ENCODE data around the gene ARHGAP10. TPM values are rescaled to one million over a fixed set of nuclear protein-coding genes. Genes with fewer than 3 reads are reported as not detected.

ARHGAP10 gene
- total RNA-seq, 1 experiment from 2014 or later = 25.0 TPM

GRCh38 chr4:147844781-147845180, 112.9 kb downstream of the ARHGAP10 start:
- peaks cover 7% of the 10 kb centered on the region; the same call in 1 of the 2 replicates for H3K36me3 ChIP-seq
- H3K9me3 ChIP-seq (replicated peaks) = no peaks in the 10 kb centered on the region
- no peaks in the 10 kb centered on the region for H3K4me1 ChIP-seq
- no peak overlapping the region for H3K27ac ChIP-seq
- no peak overlapping the region for H3K4me3 ChIP-seq
- no peaks in the 10 kb centered on the region for H3K27me3 ChIP-seq
- DNase-seq = no peak

GRCh38 chr4:147846318-147847155, 114.6 kb downstream of the ARHGAP10 start:
- Histone ChIP-seq H3K27me3 (no peaks in the 10 kb centered on the region), H3K4me3 (no peak overlapping the region), H3K27ac (no peak overlapping the region), H3K36me3 (peaks cover 8% of the 10 kb centered on the region; the same call in 1 of the 2 replicates), H3K4me1 (no peaks in the 10 kb centered on the region), H3K9me3 (replicated peaks) (no peaks in the 10 kb centered on the region)
- DNase-seq = no peak

DNA sequence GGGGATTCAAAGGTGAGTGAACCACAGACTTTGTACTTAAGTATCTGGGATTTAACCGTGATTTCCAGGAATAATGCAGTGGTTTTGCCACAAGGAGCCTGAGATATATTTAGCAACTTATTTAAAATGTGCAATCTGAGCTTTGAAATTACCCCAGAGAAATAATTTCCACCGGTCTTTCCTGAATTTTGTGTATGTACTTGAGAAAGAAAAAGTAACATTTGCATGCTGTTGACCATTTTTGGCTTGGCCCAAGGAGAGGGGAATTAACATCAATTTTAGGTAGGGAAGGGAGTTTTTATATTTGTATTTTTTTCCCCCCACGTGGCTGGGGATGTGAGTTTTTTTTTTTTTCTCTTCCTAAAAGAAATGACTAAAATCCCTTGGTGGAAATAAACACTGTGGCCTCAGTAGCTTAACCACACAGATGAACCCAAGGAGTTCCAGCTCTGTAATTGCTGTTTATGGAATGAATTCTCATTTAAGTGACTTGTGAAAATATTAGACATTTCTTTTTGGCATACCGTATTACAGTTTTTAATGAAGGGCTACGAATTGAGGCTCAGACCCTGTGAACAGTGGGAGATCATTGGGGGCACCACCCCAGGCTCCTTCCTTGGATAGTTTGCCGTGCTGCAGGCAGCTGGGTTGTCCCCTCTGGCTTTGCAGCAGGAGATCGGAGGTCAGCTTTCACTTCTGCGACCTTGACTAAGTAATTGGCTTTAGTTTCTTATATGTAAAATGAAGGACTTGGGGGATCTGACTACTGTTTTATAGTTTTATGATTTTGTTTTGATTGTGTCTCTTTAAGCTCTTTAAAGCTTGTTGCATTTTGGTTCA, 116.1 kb downstream of the ARHGAP10 start:
- H3K4me3 ChIP-seq = no peak overlapping the region
- no peaks in the 10 kb centered on the region for H3K27me3 ChIP-seq
- no peaks in the 10 kb centered on the region for H3K4me1 ChIP-seq
- no peaks in the 10 kb centered on the region for H3K9me3 ChIP-seq (replicated peaks)
- H3K27ac ChIP-seq = no peak overlapping the region
- DNase-seq = no peak
- H3K36me3 ChIP-seq = peaks cover 8% of the 10 kb centered on the region; the same call in 1 of the 2 replicates

DNA sequence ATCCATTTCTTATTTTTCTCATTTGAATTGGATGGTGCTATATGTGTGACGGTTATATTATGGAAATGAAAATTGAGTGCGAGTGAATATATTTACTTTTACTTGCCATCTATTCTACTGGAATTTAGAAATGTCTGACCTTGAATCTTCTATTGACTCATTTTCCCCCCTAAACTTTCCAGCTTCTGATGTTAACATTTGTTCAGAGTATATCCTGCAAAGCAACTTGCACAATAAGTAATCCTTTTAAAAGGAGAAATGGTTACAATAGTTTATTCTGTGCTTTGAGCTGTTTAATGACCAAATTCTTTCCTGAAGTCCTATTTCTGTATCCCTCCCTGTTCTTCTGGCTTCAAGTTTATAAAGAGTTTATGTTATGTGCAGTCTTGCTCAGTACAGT, 116.7 kb downstream of the ARHGAP10 start:
- Histone ChIP-seq H3K36me3 (peaks cover 8% of the 10 kb centered on the region; the same call in 1 of the 2 replicates), H3K4me1 (no peaks in the 10 kb centered on the region), H3K27ac (no peak overlapping the region), H3K4me3 (no peak overlapping the region), H3K27me3 (no peaks in the 10 kb centered on the region), H3K9me3 (replicated peaks) (no peaks in the 10 kb centered on the region)
- DNase-seq = no peak

DNA sequence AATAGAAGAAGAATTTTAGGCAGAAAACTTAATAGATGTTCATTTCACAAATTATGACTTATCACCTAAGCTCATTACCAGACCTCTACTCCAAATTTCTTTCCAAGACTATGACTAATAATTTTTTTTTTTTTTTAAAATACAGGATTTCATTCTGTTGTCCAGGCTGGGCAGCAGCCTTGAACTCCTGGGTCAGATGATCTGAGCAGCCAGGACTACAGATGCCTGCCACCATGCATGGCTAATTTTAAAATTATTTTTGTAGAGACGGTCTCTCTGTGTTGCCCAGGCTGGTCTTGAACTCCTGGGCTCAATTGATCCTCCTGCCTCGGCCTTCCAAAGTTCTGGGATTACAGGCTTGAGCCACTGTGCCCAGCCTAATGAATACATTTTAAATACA, 119.2 kb downstream of the ARHGAP10 start:
- H3K9me3 ChIP-seq (replicated peaks) = no peaks in the 10 kb centered on the region
- H3K4me3 ChIP-seq = no peak overlapping the region
- H3K27me3 ChIP-seq = no peaks in the 10 kb centered on the region
- H3K36me3 ChIP-seq = peaks cover 8% of the 10 kb centered on the region
- H3K4me1 ChIP-seq = no peaks in the 10 kb centered on the region
- H3K27ac ChIP-seq = no peak overlapping the region
- DNase-seq = no peak

- no peak overlapping the region for H3K27ac ChIP-seq
- no peak for DNase-seq
- no peak overlapping the region for H3K4me3 ChIP-seq
- no peaks in the 10 kb centered on the region for H3K27me3 ChIP-seq
- no peaks in the 10 kb centered on the region for H3K4me1 ChIP-seq
- H3K36me3 ChIP-seq = peaks cover 4% of the 10 kb centered on the region
- H3K9me3 ChIP-seq (replicated peaks) = no peaks in the 10 kb centered on the region
These were observed 121.8 kb downstream of the ARHGAP10 start for GRCh38 chr4:147853706-147854105.

DNA sequence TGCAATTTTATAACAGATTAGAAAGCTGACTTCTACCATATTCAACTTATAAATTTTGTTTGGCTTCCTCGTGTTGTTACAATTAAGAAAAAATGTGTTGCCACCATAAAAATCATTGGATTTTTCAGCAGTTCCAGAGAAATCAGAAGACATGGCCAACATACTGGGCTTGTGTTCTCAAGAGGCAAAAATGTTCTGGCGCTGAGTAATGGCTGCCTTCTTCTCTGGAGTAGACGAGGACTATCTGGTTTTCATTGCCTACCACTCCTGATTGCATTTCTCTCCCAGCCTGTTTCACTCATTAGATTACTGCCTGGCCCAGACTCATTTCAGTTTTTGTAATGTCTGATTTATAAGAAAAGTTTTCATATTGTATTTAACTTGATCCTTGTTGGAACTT, 122.3 kb downstream of the ARHGAP10 start:
- H3K4me3 ChIP-seq = no peak overlapping the region
- no peaks in the 10 kb centered on the region for H3K27me3 ChIP-seq
- H3K27ac ChIP-seq = no peak overlapping the region
- no peak for DNase-seq
- no peaks in the 10 kb centered on the region for H3K9me3 ChIP-seq (replicated peaks)
- no peaks in the 10 kb centered on the region for H3K4me1 ChIP-seq
- H3K36me3 ChIP-seq = peaks cover 4% of the 10 kb centered on the region

- Histone ChIP-seq H3K27ac (no peak overlapping the region), H3K4me1 (no peaks in the 10 kb centered on the region), H3K36me3 (peaks cover 11% of the 10 kb centered on the region), H3K27me3 (no peaks in the 10 kb centered on the region), H3K9me3 (replicated peaks) (no peaks in the 10 kb centered on the region), H3K4me3 (no peak overlapping the region)
- no peak for DNase-seq
These were observed 123.7 kb downstream of the ARHGAP10 start for GRCh38 chr4:147855571-147856009.

- no peak overlapping the region for H3K27ac ChIP-seq
- no peaks in the 10 kb centered on the region for H3K9me3 ChIP-seq (replicated peaks)
- H3K36me3 ChIP-seq = peaks cover 10% of the 10 kb centered on the region
- no peak for DNase-seq
- H3K4me3 ChIP-seq = no peak overlapping the region
- no peaks in the 10 kb centered on the region for H3K27me3 ChIP-seq
- H3K4me1 ChIP-seq = peaks cover 7% of the 10 kb centered on the region; the same call in 1 of the 2 replicates
These were observed 129.1 kb downstream of the ARHGAP10 start for GRCh38 chr4:147860960-147861359.

GRCh38 chr4:147862043-147862692, 130.3 kb downstream of the ARHGAP10 start:
- Histone ChIP-seq H3K27ac (no peak overlapping the region), H3K4me3 (no peak overlapping the region), H3K4me1 (peaks cover 7% of the 10 kb centered on the region; the same call in 1 of the 2 replicates), H3K9me3 (replicated peaks) (no peaks in the 10 kb centered on the region), H3K36me3 (peaks cover 12% of the 10 kb centered on the region; the same call in 1 of the 2 replicates), H3K27me3 (no peaks in the 10 kb centered on the region)
- DNase-seq = no peak

DNA sequence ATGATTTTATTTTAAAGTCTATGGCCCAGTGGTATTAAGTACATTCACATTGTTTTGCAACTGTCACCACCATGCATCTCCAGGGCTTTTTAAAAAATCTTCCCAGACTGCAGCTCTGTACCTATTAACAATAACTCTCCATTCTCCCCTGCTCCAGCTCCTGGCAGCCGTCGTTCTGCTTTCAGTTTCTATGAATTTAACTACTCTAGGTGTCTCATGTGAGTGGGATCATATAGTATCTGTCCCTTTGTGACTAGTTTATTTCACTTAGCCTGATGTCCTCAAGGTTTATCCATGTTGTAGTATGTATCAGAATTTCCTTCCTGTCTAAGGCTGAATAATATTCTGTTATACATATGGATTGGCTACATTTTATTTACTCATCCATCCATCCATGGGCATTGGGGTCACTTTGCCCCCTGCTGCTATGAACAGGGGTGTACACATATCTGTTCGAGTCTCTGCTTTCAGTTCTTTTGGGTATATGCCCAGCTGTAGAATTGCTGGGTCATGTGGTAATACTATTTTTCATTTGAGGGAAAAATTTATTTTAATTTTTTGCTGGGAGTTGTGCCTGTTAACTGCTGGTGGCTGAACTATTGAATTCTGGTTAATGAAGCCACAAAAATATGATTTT, 131.3 kb downstream of the ARHGAP10 start:
- peak in 1 of 2 experiments; percentile 13 for DNase-seq
- Histone ChIP-seq H3K9me3 (replicated peaks) (no peaks in the 10 kb centered on the region), H3K27me3 (no peaks in the 10 kb centered on the region), H3K4me3 (no peak overlapping the region), H3K4me1 (peaks cover 7% of the 10 kb centered on the region; the same call in 1 of the 2 replicates), H3K36me3 (peaks cover 12% of the 10 kb centered on the region; the same call in 1 of the 2 replicates), H3K27ac (no peak overlapping the region)

DNA sequence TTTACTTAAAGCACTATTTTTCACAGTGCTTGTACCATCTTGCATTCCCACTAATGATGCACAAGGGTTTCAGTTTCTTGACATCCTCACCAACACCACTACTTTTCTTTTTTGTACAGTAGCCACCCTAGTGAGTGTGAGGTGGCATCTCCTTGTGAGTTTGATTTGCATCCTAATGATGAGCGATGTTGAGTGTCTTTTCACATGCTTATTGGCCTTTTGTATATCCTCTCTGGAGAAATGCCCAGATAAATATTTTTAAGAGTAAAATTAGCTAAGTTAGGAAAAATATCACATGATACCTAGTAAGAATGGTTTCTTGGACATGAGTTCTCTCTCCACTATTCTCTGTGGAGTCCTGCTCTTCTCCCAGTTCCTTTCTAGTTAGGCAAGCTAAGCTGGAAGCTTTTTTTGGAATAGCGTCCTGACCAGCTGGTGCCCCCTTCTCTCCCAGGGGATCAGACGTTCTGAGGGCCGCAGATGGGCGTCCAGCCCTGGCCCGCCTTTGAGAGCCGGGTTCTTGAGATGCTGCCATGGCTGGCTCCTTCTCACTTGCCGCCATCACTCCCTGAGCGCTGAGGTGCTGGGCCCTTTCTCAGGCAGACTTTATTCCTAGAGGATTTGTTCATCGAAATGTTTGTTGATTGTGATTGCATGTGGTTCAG, 132.1 kb downstream of the ARHGAP10 start:
- Histone ChIP-seq H3K4me1 (peaks cover 7% of the 10 kb centered on the region; the same call in 1 of the 2 replicates), H3K27ac (no peak overlapping the region), H3K9me3 (replicated peaks) (no peaks in the 10 kb centered on the region), H3K27me3 (no peaks in the 10 kb centered on the region), H3K36me3 (peaks cover 12% of the 10 kb centered on the region; the same call in 1 of the 2 replicates), H3K4me3 (no peak overlapping the region)
- DNase-seq = peak; percentile 56 to 67

- H3K4me3 ChIP-seq = no peak overlapping the region
- H3K9me3 ChIP-seq (replicated peaks) = no peaks in the 10 kb centered on the region
- no peak for DNase-seq
- H3K27ac ChIP-seq = no peak overlapping the region
- H3K27me3 ChIP-seq = no peaks in the 10 kb centered on the region
- H3K36me3 ChIP-seq = peaks cover 9% of the 10 kb centered on the region; the same call in 1 of the 2 replicates
- peaks cover 7% of the 10 kb centered on the region; the same call in 1 of the 2 replicates for H3K4me1 ChIP-seq
These were observed 132.7 kb downstream of the ARHGAP10 start for GRCh38 chr4:147864607-147865006.
